ENCODE data around the gene CATSPER1.
"Not testable (repeated sequence)": the region's sequence is repeated elsewhere in the genome, so short reads cannot be mapped to it uniquely, and the experiment has no call there.

Gene CATSPER1

DNA sequence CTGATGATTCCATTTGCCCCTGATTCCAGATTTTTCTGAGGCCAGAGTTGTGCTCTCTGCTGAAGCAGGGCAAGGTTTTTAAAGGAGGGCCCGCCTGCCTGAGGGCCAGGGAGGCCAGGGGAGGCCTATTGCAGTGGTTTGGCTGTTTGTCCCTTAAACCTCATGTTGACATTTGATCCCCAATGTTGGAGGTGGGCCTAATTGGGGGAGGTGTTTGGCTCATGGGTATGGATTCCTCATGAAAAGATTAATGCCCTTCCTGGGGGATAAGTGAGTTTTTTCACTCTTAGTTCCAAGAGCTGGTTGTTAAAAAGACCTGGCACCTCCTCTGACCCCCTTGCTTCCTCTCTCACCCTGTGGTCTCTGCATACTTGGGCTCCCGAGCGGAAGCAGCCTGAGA is 13.5 kb upstream of the CATSPER1 start:
- H3K4me3 ChIP-seq (ENCODE audit: control insufficient read depth, low read depth, low read length): no peak overlapping the region
- no peak for DNase-seq (ENCODE audit: low read depth)
- TF ChIP-seq CTCF (conservative IDR thresholded peaks at IDR 0.05; ENCODE audit: control insufficient read depth, insufficient read depth, low read depth, low read length): no peak

- H3K4me3 ChIP-seq (ENCODE audit: control insufficient read depth, low read depth, low read length): no peak overlapping the region
- no peak for DNase-seq (ENCODE audit: low read depth)
- TF ChIP-seq CTCF (conservative IDR thresholded peaks at IDR 0.05; ENCODE audit: control insufficient read depth, insufficient read depth, low read depth, low read length): no peak
Measured at GRCh38 chr11:66037327-66037726, 11.0 kb upstream of the CATSPER1 start.

GRCh38 chr11:66036334-66036710 is 10.0 kb upstream of the CATSPER1 start:
- TF ChIP-seq CTCF (conservative IDR thresholded peaks at IDR 0.05; ENCODE audit: control insufficient read depth, insufficient read depth, low read depth, low read length): no peak
- no peak overlapping the region for H3K4me3 ChIP-seq (ENCODE audit: control insufficient read depth, low read depth, low read length)
- no peak for DNase-seq (ENCODE audit: low read depth)

- TF ChIP-seq CTCF (conservative IDR thresholded peaks at IDR 0.05; ENCODE audit: control insufficient read depth, insufficient read depth, low read depth, low read length): no peak
- DNase-seq (ENCODE audit: low read depth): no peak
- H3K4me3 ChIP-seq (ENCODE audit: control insufficient read depth, low read depth, low read length): no peak overlapping the region
Measured at GRCh38 chr11:66035653-66036333, 9.5 kb upstream of the CATSPER1 start.

GRCh38 chr11:66032957-66033735 is 6.9 kb upstream of the CATSPER1 start:
- no peak for TF ChIP-seq CTCF (conservative IDR thresholded peaks at IDR 0.05; ENCODE audit: control insufficient read depth, insufficient read depth, low read depth, low read length)
- no peak for DNase-seq (ENCODE audit: low read depth)
- H3K4me3 ChIP-seq (ENCODE audit: control insufficient read depth, low read depth, low read length): no peak overlapping the region

DNA sequence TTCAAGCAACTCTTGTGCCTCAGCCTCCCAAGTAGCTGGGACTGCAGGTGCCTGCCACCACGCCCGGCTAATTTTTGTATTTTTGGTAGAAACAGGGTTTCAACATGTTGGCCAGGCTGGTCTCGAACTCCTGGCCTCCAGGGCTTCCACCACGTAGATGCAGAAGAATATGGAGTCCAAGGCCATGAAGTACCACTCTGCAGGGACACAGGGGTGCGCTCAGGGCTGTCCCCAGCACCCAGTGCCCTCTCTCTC is 3.2 kb downstream of the CATSPER1 start:
- H3K4me3 ChIP-seq (ENCODE audit: control insufficient read depth, low read depth, low read length); DNase-seq (ENCODE audit: low read depth): not testable (repeated sequence)

DNA sequence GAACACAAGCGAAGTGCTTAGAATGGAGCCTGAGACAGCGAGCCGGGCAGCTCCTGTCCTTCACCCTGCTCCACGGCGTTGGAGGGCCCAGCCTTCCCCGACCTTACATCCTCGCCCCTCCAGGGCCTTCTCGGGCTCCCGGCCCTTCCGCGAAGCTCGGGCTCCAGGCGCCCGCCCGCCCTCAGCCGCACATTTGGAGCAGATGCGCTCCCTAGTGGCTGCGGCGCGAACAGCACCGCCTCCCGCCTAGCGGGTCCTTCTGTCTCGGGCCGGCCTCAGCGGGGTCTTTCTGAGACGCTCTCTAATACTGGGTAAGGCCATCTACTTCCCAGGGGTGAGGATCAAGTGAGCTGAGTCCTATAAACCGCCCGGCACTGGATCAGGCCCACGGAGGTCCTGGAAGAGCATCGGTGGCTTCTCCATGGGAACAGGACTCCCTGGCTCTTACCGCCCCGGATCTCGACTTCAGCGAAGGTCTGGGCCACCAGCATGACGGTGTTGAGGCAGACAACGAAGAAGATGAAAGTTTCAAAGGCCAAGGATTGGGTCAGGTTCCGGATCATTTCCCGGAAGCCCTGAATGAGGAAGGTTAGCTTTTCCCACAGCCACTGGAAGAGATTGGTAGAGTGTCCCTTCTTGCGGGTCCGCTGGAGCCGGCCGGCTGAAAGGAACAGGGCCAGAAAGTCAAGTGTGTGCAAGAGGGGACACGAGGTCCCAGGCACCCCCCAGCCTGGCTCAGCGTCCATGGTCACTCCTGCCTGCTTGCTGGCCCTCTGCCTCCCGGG is 3.7 kb downstream of the CATSPER1 start:
- peak; percentile 47 for DNase-seq (ENCODE audit: low read depth)
- H3K4me3 ChIP-seq (ENCODE audit: control insufficient read depth, low read depth, low read length): no peak overlapping the region
- TF ChIP-seq CTCF (conservative IDR thresholded peaks at IDR 0.05; ENCODE audit: control insufficient read depth, insufficient read depth, low read depth, low read length): peak; percentile 69

Measured in fibroblast of mammary gland (primary cell).